B cell (primary cell): ENCODE results near the gene AK8. TPM values are rescaled to one million over a fixed set of nuclear protein-coding genes. Genes with fewer than 3 reads are reported as not detected.

Source experiments
- ATAC-seq: fragments of 200-7000 bp; cut with Tn5 transposase; one replicate; pipeline ENCODE4 v1.10.0; 2021; ENCODE audit warnings: low read depth, mild to moderate bottlenecking, moderate number of reproducible peaks, moderate library complexity
- CTCF ChIA-PET: fragments of 350-600 bp; sonication (Branson Sonifier 250); formaldehyde crosslinking; loops from one replicate; lab custom pipeline; 2021; ENCODE audit warnings: antibody characterized with exemption, inconsistent platforms; lab: Charles Lee
- POLR2A ChIA-PET: fragments of 350-600 bp; sonication (Branson Sonifier 250); formaldehyde crosslinking; loops from one replicate; lab custom pipeline; 2021; ENCODE audit warnings: antibody characterized with exemption; lab: Charles Lee
- DNase-seq: peaks from one replicate; pipeline ENCODE4 v3.0.0; 2013
- H2AFZ ChIP-seq: 2 replicates; pipeline ENCODE4 v1.6.1; 2012; ENCODE audit warnings: mild to moderate bottlenecking, low read depth, low read length; ENCODE audit not compliant: insufficient read depth, poor library complexity, severe bottlenecking
- H3K27ac ChIP-seq, 2 donors: 1 replicate in 1 of 2; 2 replicates in 1 of 2; pipeline ENCODE4 v1.5.1; 2012 to 2013; ENCODE audit warnings: low read length in 2 of 2, mild to moderate bottlenecking in 2 of 2, moderate library complexity in 1 of 2
- H3K27me3 ChIP-seq, 4 experiments: fragments of 200-600 bp in 1 of 4; sonication (generic) in 1 of 4; replicated peaks in 1 of 4; 1 replicate in 2 of 4; 2 replicates in 2 of 4; pipeline versions ENCODE4 v1.6.1 to v1.7.0; 2013 to 2016; ENCODE audit warnings: low read length in 3 of 4, mild to moderate bottlenecking in 2 of 4, mixed read lengths in 1 of 4, moderate library complexity in 1 of 4; ENCODE audit not compliant: insufficient read depth in 4 of 4, control insufficient read depth in 3 of 4; ENCODE audit errors: control extremely low read depth in 1 of 4
- H3K36me3 ChIP-seq, 2 experiments: replicated peaks in 1 of 2; 1 replicate in 1 of 2; 2 replicates in 1 of 2; pipeline versions ENCODE4 v1.6.1 to v1.7.1; 2013; ENCODE audit warnings: low read length in 1 of 2; ENCODE audit not compliant: insufficient read depth in 2 of 2, control insufficient read depth in 1 of 2; ENCODE audit errors: control extremely low read depth in 1 of 2, extremely low read depth in 1 of 2
- H3K4me1 ChIP-seq, 2 donors: fragments of 200-600 bp in 1 of 2; sonication (generic) in 1 of 2; 1 replicate in 1 of 2; 2 replicates in 1 of 2; pipeline versions ENCODE4 v1.5.1 to v1.6.1; 2013 to 2017; ENCODE audit warnings: low read length in 2 of 2; ENCODE audit not compliant: control insufficient read depth in 2 of 2, insufficient read depth in 2 of 2
- H3K4me2 ChIP-seq: replicated peaks from 2 replicates; pipeline ENCODE3; 2012; ENCODE audit warnings: mild to moderate bottlenecking, low read depth, low read length; ENCODE audit not compliant: poor library complexity, severe bottlenecking
- H3K4me3 ChIP-seq, 5 experiments: fragments of 200-600 bp in 1 of 5; sonication (generic) in 1 of 5; 1 replicate in 3 of 5; 2 replicates in 2 of 5; pipeline versions ENCODE4 v1.5.1 to v1.7.0; 2011 to 2016; ENCODE audit warnings: low read length in 4 of 5, mild to moderate bottlenecking in 4 of 5, low read depth in 2 of 5, control low read depth in 1 of 5, moderate library complexity in 1 of 5; ENCODE audit not compliant: insufficient read depth in 1 of 5; ENCODE audit errors: control extremely low read depth in 1 of 5, extremely low read depth in 1 of 5
- H3K79me2 ChIP-seq: fragments of 200-600 bp; sonication (generic); one replicate; pipeline ENCODE4 v1.6.0; 2016; ENCODE audit warnings: low read length; ENCODE audit not compliant: control insufficient read depth, insufficient read depth
- H3K9ac ChIP-seq: fragments of 200-600 bp; sonication (generic); 2 replicates; pipeline ENCODE4 v1.6.1; 2017; ENCODE audit warnings: mild to moderate bottlenecking, low read length, moderate library complexity
- H3K9me3 ChIP-seq, 3 donors: one replicate each; pipeline versions ENCODE4 v1.6.1 to v1.7.1; 2013; ENCODE audit warnings: low read length in 2 of 3; ENCODE audit not compliant: control insufficient read depth in 2 of 3, insufficient read depth in 1 of 3; ENCODE audit errors: control extremely low read depth in 1 of 3
- H4K20me1 ChIP-seq: 2 replicates; pipeline ENCODE4 v1.6.0; 2012; ENCODE audit warnings: mild to moderate bottlenecking, low read length; ENCODE audit not compliant: insufficient read depth, control insufficient read depth, poor library complexity, severe bottlenecking
- H3K27ac Mint-ChIP-seq: one replicate; pipeline ENCODE4 v1.8.0; 2021; ENCODE audit warnings: mixed read lengths
- H3K27me3 Mint-ChIP-seq: one replicate; pipeline ENCODE4 v1.8.0; 2021; ENCODE audit warnings: mixed read lengths
- H3K4me1 Mint-ChIP-seq: one replicate; pipeline ENCODE4 v1.8.0; 2021; ENCODE audit warnings: mixed read lengths
- H3K4me3 Mint-ChIP-seq: one replicate; pipeline ENCODE4 v1.8.0; 2021; ENCODE audit warnings: mixed read lengths
- H3K9me3 Mint-ChIP-seq: one replicate; pipeline ENCODE4 v1.8.0; 2022; ENCODE audit warnings: mixed read lengths; ENCODE audit not compliant: insufficient read depth
- EZH2 ChIP-seq: IDR thresholded peaks from 2 replicates; pipeline ENCODE4 v1.6.1; 2012; ENCODE audit warnings: borderline replicate concordance, low read depth, mild to moderate bottlenecking, moderate library complexity, low read length; ENCODE audit not compliant: insufficient read depth, poor library complexity, severe bottlenecking
- WGBS: methylation state at CpG from one replicate; pipeline ENCODE4 v1.1.5; 2013; ENCODE audit warnings: missing lambda C conversion rate; ENCODE audit not compliant: insufficient coverage; 5-methylcytosine and 5-hydroxymethylcytosine counted together
- intact Hi-C: fragments of 100-400 bp; cut with micrococcal nuclease; formaldehyde crosslinking; loops from one replicate; pipeline ENCODE4 v1.10.0; 2022
- polyA plus RNA-seq: library from polyadenylated mRNA; depleted of rRNA; stranded (reverse); fragments of >200 nt; gene quantifications from 2 replicates; pipeline ENCODE4 v1.2.3, GENCODE V29; 2012
- total RNA-seq, 2 donors: library from RNA; stranded (reverse); fragments of 120-200 nt in 1 of 2; gene quantifications; 1 replicate in 1 of 2; 2 replicates in 1 of 2; pipeline versions ENCODE4 v1.2.3 to v1.2.4, GENCODE V29; 2013 to 2022
- TF ChIP-seq, protein P1 (sequence below): fragments of 200-600 bp; IDR thresholded peaks from one replicate; pipeline ENCODE4 v1.8.0; 2022; ENCODE audit warnings: antibody characterized with exemption, mild to moderate bottlenecking

The AK8 gene
- total and polyA plus RNA-seq, 2 donors (not counting 1 experiment from before 2014, with no cell fraction given): 1.9 to 8.6 TPM

DNA sequence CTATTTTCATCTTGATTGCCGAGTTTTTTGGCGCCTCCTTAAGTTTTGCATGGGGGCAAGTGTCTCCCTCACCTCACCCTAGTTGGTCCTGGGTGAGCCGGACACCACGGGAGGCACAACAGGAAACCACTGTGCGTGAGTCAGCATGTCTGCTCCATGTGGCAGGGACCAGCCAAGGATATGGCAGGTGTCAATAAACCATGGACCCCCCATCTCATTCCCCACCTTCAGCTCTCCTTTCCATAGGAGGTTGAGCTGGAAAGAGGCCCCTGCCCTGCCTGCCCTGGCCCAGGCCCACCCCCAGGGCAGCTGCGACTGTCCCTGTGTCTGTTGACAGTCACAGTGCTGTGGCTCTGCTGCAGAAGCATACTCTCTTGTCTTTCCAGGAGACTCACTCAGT lies 3.7 kb upstream of the AK8 start:
- no peak for DNase-seq
- Histone ChIP-seq H3K4me1 (peaks cover 31 to 45% of the 10 kb centered on the region in 2 donors), H3K36me3 (no peaks in the 10 kb centered on the region), H4K20me1 (no peaks in the 10 kb centered on the region), H3K9ac (no peak overlapping the region), H2AFZ (no peak overlapping the region), H3K79me2 (no peaks in the 10 kb centered on the region), H3K27ac (no peak overlapping the region), H3K4me3 (no peak overlapping the region), H3K9me3 (no peaks in the 10 kb centered on the region), H3K27me3 (no peaks in the 10 kb centered on the region), H3K4me2 (no peak overlapping the region)
- POLR2A ChIA-PET: no interaction called here
- H3K4me1 Mint-ChIP-seq: peaks cover 33% of the 10 kb centered on the region
- TF ChIP-seq EZH2: no peak
- TF ChIP-seq, protein P1, sequence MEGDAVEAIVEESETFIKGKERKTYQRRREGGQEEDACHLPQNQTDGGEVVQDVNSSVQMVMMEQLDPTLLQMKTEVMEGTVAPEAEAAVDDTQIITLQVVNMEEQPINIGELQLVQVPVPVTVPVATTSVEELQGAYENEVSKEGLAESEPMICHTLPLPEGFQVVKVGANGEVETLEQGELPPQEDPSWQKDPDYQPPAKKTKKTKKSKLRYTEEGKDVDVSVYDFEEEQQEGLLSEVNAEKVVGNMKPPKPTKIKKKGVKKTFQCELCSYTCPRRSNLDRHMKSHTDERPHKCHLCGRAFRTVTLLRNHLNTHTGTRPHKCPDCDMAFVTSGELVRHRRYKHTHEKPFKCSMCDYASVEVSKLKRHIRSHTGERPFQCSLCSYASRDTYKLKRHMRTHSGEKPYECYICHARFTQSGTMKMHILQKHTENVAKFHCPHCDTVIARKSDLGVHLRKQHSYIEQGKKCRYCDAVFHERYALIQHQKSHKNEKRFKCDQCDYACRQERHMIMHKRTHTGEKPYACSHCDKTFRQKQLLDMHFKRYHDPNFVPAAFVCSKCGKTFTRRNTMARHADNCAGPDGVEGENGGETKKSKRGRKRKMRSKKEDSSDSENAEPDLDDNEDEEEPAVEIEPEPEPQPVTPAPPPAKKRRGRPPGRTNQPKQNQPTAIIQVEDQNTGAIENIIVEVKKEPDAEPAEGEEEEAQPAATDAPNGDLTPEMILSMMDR: no peak
- intact Hi-C loops: no loop called here
- no peaks in the 10 kb centered on the region for H3K9me3 Mint-ChIP-seq
- no peaks in the 10 kb centered on the region for H3K27me3 Mint-ChIP-seq
- H3K4me3 Mint-ChIP-seq: no peak overlapping the region
- CTCF ChIA-PET: no interaction called here
- ATAC-seq: no peak
- no peak overlapping the region for H3K27ac Mint-ChIP-seq
- 43% methylated on average over 3 of the region's 6 CpGs for WGBS

DNA sequence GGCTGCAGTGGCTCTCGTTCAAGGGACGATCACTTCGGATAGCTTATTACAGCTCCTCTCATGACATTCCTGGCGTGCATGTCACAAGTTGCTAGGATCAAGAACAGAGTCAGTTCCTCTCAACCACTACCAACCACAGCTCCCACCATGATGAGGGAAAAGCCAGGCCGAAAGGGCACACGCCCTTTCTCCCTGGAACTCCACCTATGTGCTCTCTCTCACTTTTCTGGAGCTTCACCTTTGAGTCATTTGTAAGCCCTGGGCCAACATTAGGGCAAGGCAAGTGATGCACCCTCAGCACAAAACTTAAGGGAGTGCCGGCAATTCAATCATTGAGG lies 2.2 kb upstream of the AK8 start:
- TF ChIP-seq, protein P1: no peak
- TF ChIP-seq EZH2: no peak
- Histone ChIP-seq H3K9me3 (no peaks in the 10 kb centered on the region), H4K20me1 (no peaks in the 10 kb centered on the region), H3K9ac (no peak overlapping the region), H3K4me3 (no peak overlapping the region), H3K4me1 (peaks cover 17 to 32% of the 10 kb centered on the region in 2 donors), H3K27me3 (no peaks in the 10 kb centered on the region), H2AFZ (no peak overlapping the region), H3K27ac (peak overlapping the region in 1 of 2 donors; percentile 81), H3K79me2 (no peaks in the 10 kb centered on the region), H3K4me2 (no peak overlapping the region), H3K36me3 (no peaks in the 10 kb centered on the region)
- peak overlapping the region; percentile 91 for H3K27ac Mint-ChIP-seq
- H3K4me3 Mint-ChIP-seq: peak overlapping the region; percentile 24
- H3K27me3 Mint-ChIP-seq: no peaks in the 10 kb centered on the region
- 96% methylated on average over 5 of the region's 7 CpGs for WGBS
- ATAC-seq (no peak), DNase-seq (no peak)
- CTCF ChIA-PET: interaction anchor here (1.8 to 2.9 kb wide), 2 partner anchors 8 to 21 kb away, joined by 4 to 30 read pairs; no protein-coding TSS in a partner anchor
- POLR2A ChIA-PET: no interaction called here
- intact Hi-C loops: no loop called here
- no peaks in the 10 kb centered on the region for H3K9me3 Mint-ChIP-seq
- H3K4me1 Mint-ChIP-seq: peaks cover 21% of the 10 kb centered on the region
